Measurements from ENCODE around the gene SIRT1. TPM values are rescaled to one million over a fixed set of nuclear protein-coding genes. Genes with fewer than 3 reads are reported as not detected.

Gene SIRT1
- total and polyA plus RNA-seq, 2 donors (not counting 3 experiments of a cell fraction or from before 2014, with no cell fraction given): 3.7 to 14.8 TPM

DNA sequence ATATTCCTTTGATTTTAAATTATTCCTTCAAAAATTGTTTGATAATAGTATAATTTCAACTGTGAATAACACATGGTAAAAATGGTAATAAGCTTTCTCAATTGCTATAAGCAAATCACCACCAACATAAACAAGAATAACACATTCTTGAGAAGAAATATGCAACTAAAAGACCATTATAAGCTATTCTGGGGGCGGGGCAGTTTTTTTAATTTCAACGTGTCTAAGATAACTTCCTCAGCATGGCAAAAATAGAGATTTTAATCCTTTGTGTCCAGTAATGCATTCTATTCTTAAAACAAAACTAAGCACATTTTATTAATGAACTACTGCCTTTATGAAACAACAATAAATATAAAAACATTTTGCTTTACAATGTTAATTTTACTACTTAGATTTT is 48.0 kb upstream of the SIRT1 start:
- CTCF ChIA-PET: interaction anchor here (2.0 to 2.5 kb wide), 2 partner anchors 19 to 48 kb away, joined by 10 read pairs; no protein-coding TSS in a partner anchor
- TF ChIP-seq EZH2 (IDR thresholded peaks at IDR 0.05; ENCODE audit: borderline replicate concordance, low read depth, low read length, severe bottlenecking) (no peak), FOS (IDR thresholded peaks at IDR 0.05; ENCODE audit: borderline replicate concordance, insufficient read depth, low read length) (no peak), POLR2A (IDR thresholded peaks at IDR 0.05; ENCODE audit: low read depth, low read length) (no peak), JUN (IDR thresholded peaks at IDR 0.05; ENCODE audit: borderline replicate concordance, insufficient read depth, insufficient read length, low read depth) (no peak), MYC (IDR thresholded peaks at IDR 0.05; ENCODE audit: low read depth, low read length) (no peak), GATA2 (IDR thresholded peaks at IDR 0.05; ENCODE audit: insufficient read depth, insufficient read length, low read depth, low read length) (no peak), POLR2AphosphoS5 (IDR thresholded peaks at IDR 0.05; ENCODE audit: insufficient read depth, low read depth, low read length) (no peak)
- TF ChIP-seq, protein P1, sequence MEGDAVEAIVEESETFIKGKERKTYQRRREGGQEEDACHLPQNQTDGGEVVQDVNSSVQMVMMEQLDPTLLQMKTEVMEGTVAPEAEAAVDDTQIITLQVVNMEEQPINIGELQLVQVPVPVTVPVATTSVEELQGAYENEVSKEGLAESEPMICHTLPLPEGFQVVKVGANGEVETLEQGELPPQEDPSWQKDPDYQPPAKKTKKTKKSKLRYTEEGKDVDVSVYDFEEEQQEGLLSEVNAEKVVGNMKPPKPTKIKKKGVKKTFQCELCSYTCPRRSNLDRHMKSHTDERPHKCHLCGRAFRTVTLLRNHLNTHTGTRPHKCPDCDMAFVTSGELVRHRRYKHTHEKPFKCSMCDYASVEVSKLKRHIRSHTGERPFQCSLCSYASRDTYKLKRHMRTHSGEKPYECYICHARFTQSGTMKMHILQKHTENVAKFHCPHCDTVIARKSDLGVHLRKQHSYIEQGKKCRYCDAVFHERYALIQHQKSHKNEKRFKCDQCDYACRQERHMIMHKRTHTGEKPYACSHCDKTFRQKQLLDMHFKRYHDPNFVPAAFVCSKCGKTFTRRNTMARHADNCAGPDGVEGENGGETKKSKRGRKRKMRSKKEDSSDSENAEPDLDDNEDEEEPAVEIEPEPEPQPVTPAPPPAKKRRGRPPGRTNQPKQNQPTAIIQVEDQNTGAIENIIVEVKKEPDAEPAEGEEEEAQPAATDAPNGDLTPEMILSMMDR (IDR thresholded peaks at IDR 0.05; ENCODE audit: extremely low read depth in 1 of 2, insufficient read depth in 1 of 2, low read depth in 1 of 2, low read length in 2 of 2): no peak
- TF ChIP-seq, protein P2, sequence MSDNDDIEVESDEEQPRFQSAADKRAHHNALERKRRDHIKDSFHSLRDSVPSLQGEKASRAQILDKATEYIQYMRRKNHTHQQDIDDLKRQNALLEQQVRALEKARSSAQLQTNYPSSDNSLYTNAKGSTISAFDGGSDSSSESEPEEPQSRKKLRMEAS (IDR thresholded peaks at IDR 0.05; ENCODE audit: insufficient read depth, insufficient read length): no peak
- POLR2A ChIA-PET: no interaction called here
- no peaks in the 10 kb centered on the region for H3K9me1 ChIP-seq (replicated peaks; ENCODE audit: control insufficient read depth, extremely low read depth, insufficient read depth, low read length)
- BruUV-seq (replicated peaks): no TSS peak
- no peak overlapping the region for H2AFZ ChIP-seq (ENCODE audit: low read depth, low read length)
- no peaks in the 10 kb centered on the region for H3K36me3 ChIP-seq (ENCODE audit: control insufficient read depth in 2 of 2, extremely low read depth in 1 of 2, insufficient read depth in 2 of 2, low read length in 2 of 2)
- DNase-seq (ENCODE audit: low read depth, low spot score) (no peak), FAIRE-seq (no peak)
- no peak overlapping the region for H3K4me2 ChIP-seq (ENCODE audit: insufficient read depth, low read length)
- H3K9ac ChIP-seq (replicated peaks; ENCODE audit: extremely low read depth, insufficient read depth, low read length): no peak overlapping the region
- H3K79me2 ChIP-seq (ENCODE audit: control insufficient read depth, insufficient read depth, low read length): no peaks in the 10 kb centered on the region
- no peak overlapping the region for H3K4me3 ChIP-seq (replicated peaks in 1 of 3; ENCODE audit: insufficient read depth in 1 of 3, low read depth in 1 of 3, low read length in 3 of 3)
- intact Hi-C loops (cut with micrococcal nuclease) (no loop called here), dilution Hi-C loops (cut with MboI; ENCODE audit: extremely low pct_ligation_motif_present, low sequenced_read_pairs) (no loop called here)
- H3K4me1 ChIP-seq (ENCODE audit: control insufficient read depth, extremely low read depth, insufficient read depth, low read length): no peaks in the 10 kb centered on the region
- no peaks in the 10 kb centered on the region for H3K9me3 ChIP-seq (replicated peaks; ENCODE audit: control insufficient read depth, insufficient read depth, low read length)
- no peak overlapping the region for H3K27ac ChIP-seq (ENCODE audit: insufficient read depth, low read depth, low read length)
- H3K27me3 ChIP-seq (ENCODE audit: control insufficient read depth in 2 of 2, insufficient read depth in 2 of 2, low read length in 2 of 2): no peaks in the 10 kb centered on the region
- H4K20me1 ChIP-seq (replicated peaks; ENCODE audit: control insufficient read depth, extremely low read depth, insufficient read depth, low read length): no peaks in the 10 kb centered on the region

Measured in endothelial cell of umbilical vein (primary cell).